Sigmoid colon (tissue), 4 donors: ENCODE data around the gene SERPINH1.

ENCODE experiments used
- POLR2A ChIP-seq, 2 donors: fragments of 450-650 bp; IDR thresholded peaks; one replicate each; pipeline ENCODE4 v1.6.1; 2016; ENCODE audit warnings: antibody characterized with exemption in 2 of 2, mild to moderate bottlenecking in 2 of 2, moderate library complexity in 2 of 2
- POLR2AphosphoS5 ChIP-seq, 4 donors: sonication (generic); formaldehyde crosslinking; IDR thresholded peaks; one replicate each; pipeline ENCODE4 v1.6.1; 2017; ENCODE audit warnings: antibody characterized with exemption in 4 of 4
- TF ChIP-seq, protein P1 (sequence below), 4 experiments: fragments of 450-650 bp in 3 of 4; fragments of 200-600 bp in 1 of 4; IDR thresholded peaks; one replicate each; pipeline ENCODE4 v1.5.1; 2016 to 2019; ENCODE audit warnings: antibody characterized with exemption in 4 of 4, mild to moderate bottlenecking in 3 of 4, moderate library complexity in 2 of 4

DNA sequence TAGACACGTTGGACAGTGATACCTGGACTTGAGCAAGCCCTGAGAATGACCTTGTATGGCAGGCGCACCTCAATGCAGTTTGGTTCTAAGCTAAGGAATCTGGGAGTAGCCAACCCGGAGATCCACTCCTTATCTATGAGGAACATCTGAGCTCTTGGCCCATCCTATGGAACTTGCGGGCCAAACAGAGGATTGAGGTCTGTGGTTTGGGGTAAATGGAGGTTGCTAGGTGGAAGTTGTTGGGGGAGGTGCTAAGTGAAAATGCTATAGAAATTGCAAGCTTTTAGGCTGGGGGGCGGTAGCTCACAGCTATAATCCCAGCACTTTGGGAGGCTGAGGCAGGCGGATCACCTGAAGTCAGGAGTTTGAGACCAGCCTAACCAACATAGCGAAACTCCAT lies 45.2 kb upstream of the SERPINH1 start:
- TF ChIP-seq POLR2A (IDR thresholded peaks at IDR 0.05), result no peak
- TF ChIP-seq, protein P1, sequence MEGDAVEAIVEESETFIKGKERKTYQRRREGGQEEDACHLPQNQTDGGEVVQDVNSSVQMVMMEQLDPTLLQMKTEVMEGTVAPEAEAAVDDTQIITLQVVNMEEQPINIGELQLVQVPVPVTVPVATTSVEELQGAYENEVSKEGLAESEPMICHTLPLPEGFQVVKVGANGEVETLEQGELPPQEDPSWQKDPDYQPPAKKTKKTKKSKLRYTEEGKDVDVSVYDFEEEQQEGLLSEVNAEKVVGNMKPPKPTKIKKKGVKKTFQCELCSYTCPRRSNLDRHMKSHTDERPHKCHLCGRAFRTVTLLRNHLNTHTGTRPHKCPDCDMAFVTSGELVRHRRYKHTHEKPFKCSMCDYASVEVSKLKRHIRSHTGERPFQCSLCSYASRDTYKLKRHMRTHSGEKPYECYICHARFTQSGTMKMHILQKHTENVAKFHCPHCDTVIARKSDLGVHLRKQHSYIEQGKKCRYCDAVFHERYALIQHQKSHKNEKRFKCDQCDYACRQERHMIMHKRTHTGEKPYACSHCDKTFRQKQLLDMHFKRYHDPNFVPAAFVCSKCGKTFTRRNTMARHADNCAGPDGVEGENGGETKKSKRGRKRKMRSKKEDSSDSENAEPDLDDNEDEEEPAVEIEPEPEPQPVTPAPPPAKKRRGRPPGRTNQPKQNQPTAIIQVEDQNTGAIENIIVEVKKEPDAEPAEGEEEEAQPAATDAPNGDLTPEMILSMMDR (IDR thresholded peaks at IDR 0.05), result no peak
- no peak for TF ChIP-seq POLR2AphosphoS5 (IDR thresholded peaks at IDR 0.05)
